HL-60 (cell line): ENCODE measurements around the gene SEC23B.
"Not testable (repeated sequence)": the region's sequence is repeated elsewhere in the genome, so short reads cannot be mapped to it uniquely, and the experiment has no call there.

Source experiments
- CTCF ChIP-seq: IDR thresholded peaks from one replicate; pipeline ENCODE4 v1.5.1; 2011; ENCODE audit warnings: low read length, control low read depth, inconsistent platforms; ENCODE audit not compliant: insufficient read depth
- POLR2AphosphoS5 ChIP-seq: IDR thresholded peaks from 2 replicates; pipeline ENCODE4 v1.6.1; 2012; ENCODE audit warnings: low read depth

GRCh38 chr20:18526761-18527160, 19.0 kb downstream of the SEC23B start:
- TF ChIP-seq CTCF, POLR2AphosphoS5: not testable (repeated sequence)
